HG03457 (cell line): Measurements from ENCODE around the gene ENOX1.
"Not testable (repeated sequence)": the region's sequence is repeated elsewhere in the genome, so short reads cannot be mapped to it uniquely, and the experiment has no call there.

ENCODE experiments used
- ATAC-seq: cut with Tn5 transposase; IDR thresholded peaks from one replicate; pipeline ENCODE4 v1.9.1; 2021; ENCODE audit warnings: moderate number of reproducible peaks; ENCODE audit not compliant: unreplicated experiment

ENOX1 gene

DNA sequence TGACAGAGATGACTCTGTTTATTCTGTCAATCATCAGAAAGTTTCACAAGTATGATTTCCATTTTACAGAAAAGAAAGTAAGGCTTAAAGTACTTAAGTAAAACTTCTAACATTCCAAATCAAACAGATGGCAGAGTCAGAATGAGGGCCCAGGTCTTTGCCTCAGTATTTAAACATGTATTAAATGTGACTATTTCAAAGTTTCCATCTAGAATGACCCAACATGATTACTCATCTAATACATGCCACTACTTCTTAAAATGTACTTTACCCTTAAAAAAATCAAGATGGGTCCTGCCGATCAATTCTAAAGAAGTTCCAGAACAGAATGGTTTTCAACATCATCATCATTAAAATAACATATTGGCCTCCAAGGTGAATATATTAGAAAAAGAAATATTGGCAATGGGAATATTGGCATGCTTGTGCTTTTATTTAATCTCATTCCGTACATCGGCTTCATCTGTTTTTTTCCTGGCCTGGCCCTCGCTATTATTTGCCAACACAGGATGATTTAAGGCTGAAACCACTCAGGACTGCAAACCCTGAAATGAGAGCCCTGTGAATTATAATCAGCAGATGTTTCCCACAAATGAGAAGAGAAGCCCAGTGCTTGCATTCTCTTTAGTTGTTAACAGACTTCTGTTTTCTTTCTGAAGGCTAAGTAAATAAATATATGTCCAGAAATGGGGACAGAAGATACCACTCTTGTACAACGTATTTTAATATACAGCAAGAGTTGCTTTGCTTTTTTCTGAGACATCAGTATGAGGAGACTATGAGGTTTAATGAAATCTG, 423.4 kb downstream of the ENOX1 start:
- ATAC-seq = no peak

DNA sequence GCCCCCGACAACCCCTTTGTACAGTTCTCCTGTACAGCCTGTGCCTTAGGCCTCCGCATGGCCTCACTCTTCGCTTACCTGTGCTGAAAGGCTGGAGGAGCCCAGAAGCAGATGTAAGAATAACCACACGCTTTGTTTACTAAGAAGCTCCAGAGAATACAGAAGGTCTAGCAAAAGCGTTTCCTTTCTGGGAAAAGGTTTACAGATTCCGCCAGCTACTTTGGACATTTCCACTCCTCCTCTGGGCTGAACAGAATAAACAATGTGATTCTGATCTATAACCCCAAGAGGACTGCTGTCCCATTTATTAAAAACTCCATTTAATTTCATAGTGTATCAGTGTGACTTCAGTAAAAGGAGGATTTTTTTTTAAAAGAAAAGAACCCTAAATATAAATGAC, 424.2 kb downstream of the ENOX1 start:
- ATAC-seq = no peak

DNA sequence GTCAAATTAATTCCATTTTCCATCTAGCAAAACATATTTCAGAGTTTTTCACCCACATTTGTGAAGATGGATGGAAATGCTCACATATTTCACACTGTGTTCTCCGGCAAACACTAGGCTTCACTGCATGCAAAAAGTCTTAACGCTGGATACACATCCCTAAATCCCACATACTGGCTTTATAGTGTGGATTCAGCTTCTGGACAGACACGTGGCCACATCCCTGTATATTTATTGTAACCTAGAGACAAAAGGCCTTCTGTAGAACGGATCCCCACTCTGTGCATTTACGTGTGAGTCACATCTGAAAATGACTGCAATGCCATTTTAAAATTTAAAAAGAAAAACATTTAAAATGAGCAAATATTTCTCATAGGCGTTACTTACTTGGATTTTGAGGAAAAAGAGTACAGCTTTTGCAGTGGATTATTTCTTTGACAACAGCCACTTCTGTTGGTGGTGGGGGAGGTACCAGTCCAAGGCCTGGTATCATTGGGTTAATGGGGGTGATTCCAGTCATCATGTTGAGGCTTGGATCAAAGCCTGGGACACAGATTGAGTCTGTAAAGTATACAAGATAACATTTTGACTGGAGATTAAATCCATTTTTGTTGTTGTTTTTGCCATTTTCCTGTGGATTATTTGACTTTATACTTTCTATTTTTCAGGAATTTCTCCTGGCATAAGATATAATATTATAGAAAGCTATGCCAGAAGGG, 425.7 kb downstream of the ENOX1 start:
- no peak for ATAC-seq

DNA sequence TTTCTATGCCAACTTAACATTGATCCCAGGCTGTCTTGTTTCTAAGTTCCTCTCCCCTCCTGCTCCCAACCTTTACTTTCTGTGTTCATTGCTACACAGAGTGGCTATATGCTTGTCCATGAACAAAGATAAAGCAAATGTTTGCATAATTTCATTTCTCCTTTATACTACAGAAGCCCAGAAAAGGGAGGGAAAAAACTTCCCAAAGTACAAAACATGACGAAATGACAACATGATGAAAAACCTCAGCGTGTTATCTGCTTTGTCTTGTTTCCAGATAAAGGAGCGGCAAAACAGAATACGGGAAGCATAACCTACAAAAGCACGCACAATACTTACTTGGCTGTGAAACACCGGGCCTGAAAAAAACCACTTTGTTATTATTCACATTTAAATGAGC, 426.6 kb downstream of the ENOX1 start:
- ATAC-seq = no peak

DNA sequence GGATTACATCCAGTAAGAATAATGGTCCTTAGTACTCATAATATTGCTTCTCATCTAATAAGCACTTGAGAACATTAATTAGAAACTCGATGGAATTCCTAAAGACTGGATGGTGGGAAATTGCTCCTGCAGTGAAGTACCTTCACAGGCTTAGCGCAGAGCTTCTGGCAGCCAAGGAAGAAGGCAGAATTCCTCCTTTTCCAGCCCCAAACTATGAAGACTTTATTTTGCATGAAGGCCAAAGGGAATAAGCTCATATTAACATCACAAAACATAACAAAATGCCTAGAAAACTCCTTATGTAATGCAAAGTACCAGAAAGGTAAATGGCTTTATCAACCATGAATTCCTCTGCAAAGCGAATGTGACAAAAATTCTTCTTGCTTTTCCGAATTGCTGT, 427.2 kb downstream of the ENOX1 start:
- ATAC-seq = no peak

DNA sequence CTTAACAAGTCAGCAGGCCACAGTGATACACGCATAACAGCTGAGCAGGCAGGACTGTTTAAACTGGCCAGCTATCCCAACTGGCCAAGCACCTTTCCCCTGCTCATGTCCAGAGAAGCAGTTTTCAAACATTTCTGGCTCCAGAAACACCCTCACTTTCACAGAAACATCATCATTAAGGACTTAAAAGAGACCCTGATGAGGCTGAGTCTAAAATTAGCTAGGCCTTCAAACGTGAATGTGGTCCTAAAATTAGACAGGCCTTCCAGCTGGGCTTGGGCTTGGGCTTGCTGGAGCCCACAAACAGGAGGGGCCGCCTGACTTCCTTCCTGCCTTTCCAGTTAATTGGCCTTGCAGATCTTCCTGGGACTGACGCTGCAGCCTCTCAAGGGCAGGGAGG, 429.2 kb downstream of the ENOX1 start:
- no peak for ATAC-seq

DNA sequence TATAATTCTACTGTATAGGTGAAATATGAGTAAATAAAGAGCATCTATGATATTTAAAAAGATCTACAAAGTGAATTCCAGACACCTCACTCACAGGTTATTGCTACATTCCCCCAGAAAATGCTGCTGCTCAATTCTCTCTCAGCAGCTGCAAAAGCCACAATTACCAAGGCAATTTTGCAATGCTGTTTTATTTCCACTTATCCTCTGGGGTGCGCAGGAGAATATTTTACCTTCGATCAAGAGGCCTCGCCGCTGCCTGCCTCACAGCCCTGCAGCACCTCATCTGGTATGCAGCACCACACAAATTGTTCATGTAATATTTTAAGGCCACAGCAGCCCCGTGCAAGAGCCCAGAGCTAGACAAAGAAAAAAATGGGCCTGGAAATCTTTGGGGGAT, 430.2 kb downstream of the ENOX1 start:
- ATAC-seq = no peak

DNA sequence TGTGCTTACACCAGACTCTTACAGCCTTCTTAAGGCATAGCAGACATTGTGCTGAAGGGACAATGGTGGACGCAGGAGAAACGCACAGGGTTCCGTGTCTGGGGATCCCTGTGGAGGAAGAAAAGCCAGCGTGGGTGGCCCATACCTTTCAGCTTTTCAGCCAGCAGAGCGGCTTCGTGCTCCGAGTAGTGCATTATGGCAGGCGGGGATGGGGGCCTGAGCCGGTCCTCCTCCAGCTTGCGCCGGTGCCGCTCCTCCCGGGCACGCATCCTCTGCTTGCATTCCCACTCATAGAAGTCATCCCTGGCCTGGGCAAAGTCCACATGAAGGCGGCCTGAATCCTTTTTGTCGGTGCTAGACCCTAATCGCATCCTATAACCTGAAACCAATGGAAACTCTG, 431.0 kb downstream of the ENOX1 start:
- no peak for ATAC-seq

DNA sequence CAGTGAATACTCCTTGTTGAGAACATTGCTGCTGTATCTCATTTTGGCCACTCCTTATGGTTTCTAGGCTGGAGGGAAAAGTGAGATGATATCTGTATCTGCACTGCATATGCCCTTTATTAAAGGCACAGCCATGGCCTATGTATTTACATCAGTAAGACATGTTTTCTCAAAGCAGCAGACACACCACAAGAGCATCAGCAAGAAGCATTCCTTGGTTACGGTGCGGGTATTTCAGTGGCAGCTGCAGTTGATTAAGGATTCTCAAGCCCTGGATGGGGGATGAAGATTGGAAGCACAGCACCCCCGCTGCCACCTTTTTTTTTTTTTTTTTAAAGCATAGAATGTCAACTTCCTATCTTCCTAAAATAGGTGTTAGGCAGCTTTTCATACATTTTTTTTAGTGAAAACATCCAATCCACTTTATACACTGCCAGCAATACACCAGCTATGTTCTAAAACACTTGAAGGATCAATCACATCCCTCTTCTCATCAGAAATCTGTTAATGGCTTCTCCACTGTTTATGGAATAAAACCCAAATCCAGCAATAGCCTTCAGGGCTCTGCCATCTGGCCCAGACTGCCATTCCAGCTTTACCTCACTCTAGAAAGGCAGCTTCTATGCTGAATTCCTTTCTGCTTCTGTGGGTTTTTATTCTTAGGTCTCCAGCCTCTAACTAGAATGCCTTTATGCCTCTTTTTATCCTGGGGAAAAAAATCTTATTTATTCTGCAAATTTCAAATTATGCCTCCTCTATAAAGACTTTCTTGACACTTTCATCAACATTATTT, 432.4 kb downstream of the ENOX1 start:
- no peak for ATAC-seq

DNA sequence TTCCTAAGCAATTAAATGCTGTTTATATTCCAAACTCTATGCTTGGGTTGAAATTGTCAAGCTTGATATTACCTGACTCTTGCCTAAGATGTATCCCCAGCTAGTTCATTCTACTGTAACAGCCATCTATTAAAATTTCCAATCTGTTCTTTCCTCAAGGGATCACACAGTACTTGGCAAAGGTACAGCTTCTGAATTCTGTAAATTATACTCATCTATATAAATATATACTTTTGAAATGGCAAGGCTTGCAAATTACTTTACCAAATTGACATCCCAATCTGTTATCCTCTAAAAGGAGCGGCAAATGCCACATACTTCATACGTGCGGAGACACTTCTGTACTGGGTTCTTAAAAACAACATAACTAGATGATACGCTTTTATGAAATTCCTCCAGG, 433.1 kb downstream of the ENOX1 start:
- no peak for ATAC-seq

DNA sequence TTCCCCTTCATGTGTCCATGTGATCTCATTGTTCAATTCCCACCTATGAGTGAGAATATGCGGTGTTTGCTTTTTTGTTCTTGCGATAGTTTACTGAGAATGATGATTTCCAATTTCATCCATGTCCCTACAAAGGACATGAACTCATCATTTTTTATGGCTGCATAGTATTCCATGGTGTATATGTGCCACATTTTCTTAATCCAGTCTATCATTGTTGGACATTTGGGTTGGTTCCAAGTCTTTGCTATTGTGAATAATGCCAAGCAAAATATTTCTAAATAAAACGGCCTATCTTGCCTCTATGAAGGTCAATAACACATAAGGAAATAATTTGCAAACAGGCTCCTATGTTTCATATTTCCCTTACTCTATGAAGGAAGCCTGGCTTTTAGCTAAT, 435.2 kb downstream of the ENOX1 start:
- ATAC-seq = not testable (repeated sequence)

DNA sequence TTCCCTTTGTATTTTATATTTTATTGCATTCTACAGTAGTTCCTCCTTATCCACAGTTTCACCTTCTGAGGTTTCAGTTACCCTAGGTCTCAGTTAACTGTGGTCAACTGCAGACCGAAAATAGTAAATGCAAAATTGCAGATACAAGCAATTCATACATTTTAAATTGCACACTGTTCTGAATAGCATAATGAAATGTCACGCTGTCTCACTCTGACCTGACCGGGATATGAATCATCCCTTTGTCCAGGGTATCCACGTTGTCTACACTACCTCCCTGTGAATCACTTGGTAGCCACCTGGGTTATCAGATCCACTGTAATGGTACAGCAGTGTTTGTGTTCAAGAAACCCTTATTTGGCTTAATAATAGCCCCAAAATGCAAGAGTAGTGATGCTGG, 438.4 kb downstream of the ENOX1 start:
- ATAC-seq = no peak

DNA sequence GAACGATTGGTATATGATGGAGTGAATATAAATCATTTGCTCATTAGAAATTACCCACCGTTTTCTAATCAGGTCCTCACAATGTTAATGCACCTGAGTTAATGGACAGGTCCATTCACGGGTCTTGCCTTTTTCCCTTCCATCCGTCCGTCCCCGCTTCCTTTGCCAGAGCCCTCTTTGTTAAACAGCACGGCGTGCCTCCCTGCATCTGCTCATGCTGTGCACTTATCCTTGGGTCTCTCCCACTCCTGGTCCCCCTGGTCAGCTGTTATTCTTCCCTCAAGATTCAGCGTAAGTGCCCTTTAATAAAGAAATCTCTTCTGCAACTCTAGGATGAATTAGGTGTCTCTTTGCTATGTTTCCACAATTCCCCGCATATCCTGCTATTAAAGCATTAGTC, 438.9 kb downstream of the ENOX1 start:
- no peak for ATAC-seq

DNA sequence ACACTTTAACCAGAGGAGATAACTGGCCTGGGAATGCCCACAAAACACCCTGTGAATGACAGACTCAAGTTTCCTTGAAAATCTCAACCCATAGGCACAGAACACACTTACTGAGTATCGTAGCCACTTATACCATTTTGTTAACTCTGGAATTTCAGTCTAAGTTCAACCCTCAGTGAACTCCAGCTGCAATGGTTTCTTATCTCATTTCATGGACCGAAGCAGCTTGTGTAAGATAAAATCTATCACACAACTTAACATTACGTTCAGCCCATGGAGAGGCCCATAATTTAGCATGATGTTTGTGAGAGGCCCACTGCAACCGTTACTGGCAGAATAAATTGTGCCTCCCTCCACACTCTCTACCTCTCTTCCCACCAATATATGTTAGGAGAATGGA, 440.3 kb downstream of the ENOX1 start:
- no peak for ATAC-seq

DNA sequence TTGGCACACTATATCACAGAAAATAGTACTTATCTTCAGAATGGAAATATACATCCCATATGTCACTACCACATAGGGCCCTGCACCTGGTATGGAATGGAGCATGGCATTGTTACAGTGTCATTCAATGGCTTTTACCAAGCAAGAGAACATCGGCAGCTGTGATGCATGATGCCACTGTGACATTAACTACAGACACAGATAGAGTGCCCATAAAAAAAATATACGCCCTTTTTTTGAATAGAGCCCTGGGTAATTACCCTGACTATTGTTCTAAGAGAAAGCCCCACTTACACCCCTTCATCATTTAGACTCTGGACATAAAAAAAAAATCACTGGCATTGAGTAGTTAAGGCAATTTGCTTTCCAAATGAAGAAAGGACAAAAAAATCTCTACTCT, 443.1 kb downstream of the ENOX1 start:
- no peak for ATAC-seq

DNA sequence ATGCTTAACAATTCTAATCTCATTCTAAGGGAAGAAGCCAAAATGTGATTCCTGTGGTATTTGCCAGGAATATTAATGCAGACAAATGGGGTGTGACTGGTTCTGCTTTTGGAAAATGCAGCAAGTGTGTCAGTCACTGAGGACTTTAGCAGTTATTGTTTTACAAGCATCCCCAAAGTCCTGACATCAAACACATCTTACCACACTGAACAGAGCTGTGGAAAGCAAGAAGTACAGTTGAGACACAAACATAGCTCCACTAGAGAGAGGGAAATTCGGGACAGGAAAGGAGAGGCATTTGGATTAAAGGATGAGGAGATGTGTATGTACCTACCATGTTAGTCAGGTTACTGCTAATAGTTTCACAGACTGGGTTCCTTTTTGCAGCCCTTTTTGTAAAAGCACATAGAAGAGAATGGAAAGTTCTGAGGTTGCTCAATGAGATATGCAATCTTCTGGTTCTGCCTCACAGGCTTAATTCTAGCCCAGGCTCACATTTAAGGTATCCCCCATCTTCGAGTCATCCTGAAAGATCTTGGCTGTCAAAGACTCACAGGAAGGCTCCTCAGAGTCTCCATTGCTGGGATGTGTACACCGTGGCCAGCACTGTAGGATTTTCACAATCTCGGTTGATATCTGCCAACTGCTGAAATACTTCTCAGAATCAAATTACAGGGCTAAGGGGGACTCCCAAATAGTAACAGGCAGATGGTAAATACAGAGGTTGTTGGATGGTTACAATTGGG, 446.8 kb downstream of the ENOX1 start:
- ATAC-seq = no peak

DNA sequence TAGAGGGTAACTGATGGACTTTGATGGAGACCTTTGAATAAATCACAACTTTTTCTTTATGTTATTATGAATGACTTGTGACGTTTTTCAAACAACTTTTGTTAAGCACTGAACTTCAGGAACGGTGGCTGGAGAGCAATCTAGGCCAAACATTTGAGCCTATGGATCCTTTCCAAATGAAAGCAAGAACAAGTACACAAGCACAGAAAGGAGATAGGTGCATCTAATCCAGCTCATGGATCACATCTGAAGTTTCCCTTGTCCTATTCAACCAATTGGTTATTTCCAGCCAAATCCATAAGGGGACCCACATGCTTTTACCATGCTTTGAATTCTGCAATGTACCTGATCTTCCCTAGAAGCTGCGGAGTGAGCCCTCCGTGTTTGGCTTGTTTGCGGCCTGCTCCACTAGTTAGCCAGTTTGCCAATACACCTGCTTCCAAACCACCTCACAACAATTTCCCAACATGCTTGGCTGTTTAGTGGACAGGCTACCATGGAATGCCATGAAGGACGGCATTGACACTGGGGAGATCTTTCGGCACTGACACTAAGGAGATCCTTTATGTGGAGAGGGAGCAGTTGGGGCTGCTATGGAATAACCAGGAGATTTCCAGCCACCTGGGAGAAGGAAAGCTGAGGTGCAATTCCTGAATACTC, 447.5 kb downstream of the ENOX1 start:
- ATAC-seq = no peak

DNA sequence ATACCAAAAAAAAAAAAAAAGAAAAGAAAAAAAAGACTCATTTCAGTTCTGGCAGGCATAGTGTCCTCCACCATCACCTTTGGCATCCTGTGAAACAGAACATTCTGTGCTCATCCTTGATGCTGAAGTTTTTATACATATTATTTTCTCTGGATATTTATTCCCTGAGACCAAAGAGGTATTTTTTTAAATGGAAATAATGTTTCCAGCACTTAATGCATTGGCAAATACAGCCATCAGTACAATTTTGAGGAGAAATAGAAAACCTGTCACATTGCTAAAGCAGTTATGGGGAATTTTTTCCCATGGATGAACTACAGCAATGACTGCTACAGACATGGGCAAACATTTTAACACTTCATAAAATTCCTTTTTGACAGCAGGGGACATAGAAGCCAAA, 451.0 kb downstream of the ENOX1 start:
- no peak for ATAC-seq

DNA sequence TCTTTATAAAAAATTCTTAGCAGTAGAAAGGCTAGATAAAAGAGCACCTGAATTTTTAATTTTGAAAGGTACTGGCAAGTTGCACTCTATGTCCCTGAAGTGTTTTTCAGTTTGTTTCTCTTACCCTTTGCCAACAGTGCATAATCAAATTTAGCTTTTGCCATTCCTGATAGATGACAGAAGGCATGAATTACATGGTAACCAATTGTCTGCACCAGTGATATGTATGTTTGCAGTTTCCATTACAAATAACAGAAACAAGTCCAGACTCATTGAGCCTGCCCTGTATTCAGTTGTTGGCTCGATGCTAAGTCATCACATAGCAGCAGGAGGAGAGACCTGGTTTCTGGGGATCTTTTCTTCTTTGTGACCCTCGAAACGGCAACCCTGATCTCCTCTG, 453.6 kb downstream of the ENOX1 start:
- no peak for ATAC-seq

DNA sequence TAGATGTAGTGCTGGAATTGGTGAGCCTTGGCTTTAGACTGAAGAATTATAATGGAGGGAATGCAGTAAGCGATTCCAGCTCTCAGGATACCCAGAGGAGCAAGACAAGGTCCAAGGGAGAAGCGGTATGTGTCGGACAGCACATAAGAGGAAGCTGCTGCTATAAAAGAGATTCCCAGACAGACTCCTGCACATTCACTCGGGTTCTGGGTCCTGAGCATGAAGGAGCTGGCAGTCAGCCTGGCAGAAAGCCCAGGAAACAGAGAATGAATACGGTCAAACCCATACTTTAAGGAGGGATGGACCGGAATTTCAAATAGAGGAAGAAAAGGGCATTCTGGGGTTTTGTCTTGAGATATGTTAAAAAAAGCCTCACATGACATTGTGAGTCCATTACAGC, 455.1 kb downstream of the ENOX1 start:
- ATAC-seq = no peak

DNA sequence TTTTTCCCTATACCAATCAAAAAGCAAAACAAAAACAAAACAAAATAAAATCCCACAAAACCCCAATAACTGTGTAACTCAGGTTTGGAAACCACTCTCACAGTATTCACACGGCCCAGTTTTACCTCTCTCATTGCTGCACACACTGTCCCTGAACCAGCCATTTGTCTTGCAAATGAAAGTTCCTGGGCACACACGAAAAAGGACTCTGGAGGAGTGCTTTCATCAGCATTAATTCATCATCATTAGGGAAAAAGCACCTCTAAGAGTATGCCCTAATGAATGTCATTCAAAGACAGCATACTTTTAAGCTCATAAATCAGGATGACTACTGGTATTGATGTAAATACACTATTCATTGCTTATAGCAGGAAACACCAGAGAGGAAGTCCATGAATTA, 457.1 kb downstream of the ENOX1 start:
- no peak for ATAC-seq
